Caco-2 (cell line): ENCODE data around the gene TTC13. TPM values are rescaled to one million over a fixed set of nuclear protein-coding genes. Genes with fewer than 3 reads are reported as not detected.

ENCODE experiments used
- BruUV-seq: library from RNA; stranded (reverse); fragments of 400-500 nt; replicated peaks from 2 replicates; lab custom pipeline; 2021; lab: Mats Ljungman, UMichigan
- CTCF ChIA-PET: fragments of 300-600 bp; sonication (Branson Sonifier 250); formaldehyde crosslinking; loops from one replicate; lab custom pipeline; 2022; ENCODE audit warnings: antibody characterized with exemption; lab: Charles Lee
- POLR2A ChIA-PET: fragments of 300-600 bp; sonication (Branson Sonifier 250); formaldehyde crosslinking; loops from one replicate; lab custom pipeline; 2022; ENCODE audit warnings: antibody characterized with exemption; lab: Charles Lee
- DNase-seq, 2 experiments: peaks; one replicate each; pipeline versions ENCODE4 v3.0.0 to v3.0.0-alpha.2; 2020 to 2022
- H3K27me3 ChIP-seq: replicated peaks from 2 replicates; pipeline ENCODE4 v1.6.0; 2011; ENCODE audit warnings: low read length; ENCODE audit not compliant: control insufficient read depth, insufficient read depth
- H3K36me3 ChIP-seq: 2 replicates; pipeline ENCODE4 v1.5.1; 2011; ENCODE audit warnings: low read length; ENCODE audit not compliant: control insufficient read depth, insufficient read depth
- H3K4me1 ChIP-seq: fragments of 250-450 bp; sonication (Bioruptor Pico); 2 replicates; pipeline ENCODE4 v1.5.1; 2020; ENCODE audit warnings: mild to moderate bottlenecking
- H3K4me3 ChIP-seq: 2 replicates; pipeline ENCODE4 v1.5.1; 2011; ENCODE audit warnings: low read depth, mild to moderate bottlenecking, control low read depth, low read length
- H3K9me3 ChIP-seq: fragments of 250-450 bp; sonication (Bioruptor Pico); 2 replicates; pipeline ENCODE4 v1.5.1; 2020; ENCODE audit warnings: mild to moderate bottlenecking, moderate library complexity
- H3K27ac Mint-ChIP-seq: one replicate; pipeline ENCODE4 v1.8.0; 2022; ENCODE audit warnings: mixed read lengths; ENCODE audit not compliant: unreplicated experiment
- H3K27me3 Mint-ChIP-seq: one replicate; pipeline ENCODE4 v1.8.0; 2022; ENCODE audit warnings: mixed read lengths; ENCODE audit not compliant: insufficient read depth, unreplicated experiment
- H3K36me3 Mint-ChIP-seq: one replicate; pipeline ENCODE4 v1.8.0; 2022; ENCODE audit warnings: mild to moderate bottlenecking, mixed read lengths; ENCODE audit not compliant: insufficient read depth, unreplicated experiment
- H3K4me1 Mint-ChIP-seq: one replicate; pipeline ENCODE4 v1.8.0; 2022; ENCODE audit warnings: low read depth, mixed read lengths; ENCODE audit not compliant: unreplicated experiment
- H3K4me3 Mint-ChIP-seq: one replicate; pipeline ENCODE4 v1.8.0; 2022; ENCODE audit warnings: mild to moderate bottlenecking, moderate library complexity, mixed read lengths; ENCODE audit not compliant: unreplicated experiment
- H3K9me3 Mint-ChIP-seq: one replicate; pipeline ENCODE4 v1.8.0; 2022; ENCODE audit warnings: mixed read lengths; ENCODE audit not compliant: unreplicated experiment
- intact Hi-C: fragments of 100-400 bp; cut with micrococcal nuclease; formaldehyde crosslinking; loops from one replicate; pipeline ENCODE4 v1.10.0; 2022; ENCODE audit not compliant: unreplicated experiment
- total RNA-seq: library from RNA; stranded (reverse); gene quantifications from 2 replicates; pipeline ENCODE4 v1.2.3, GENCODE V29; 2022
- TF ChIP-seq, protein P1 (sequence below), 2 experiments: fragments of 200-600 bp in 1 of 2; IDR thresholded peaks; 1 replicate in 1 of 2; 2 replicates in 1 of 2; pipeline versions ENCODE4 v1.5.1 to v1.8.0; 2011 to 2022; ENCODE audit warnings: antibody characterized with exemption in 1 of 2, control low read depth in 1 of 2, inconsistent platforms in 1 of 2, low read depth in 1 of 2, low read length in 1 of 2, mild to moderate bottlenecking in 1 of 2, moderate library complexity in 1 of 2; ENCODE audit not compliant: insufficient read depth in 1 of 2, severe bottlenecking in 1 of 2, unreplicated experiment in 1 of 2

The TTC13 gene
- total RNA-seq, 1 experiment from 2014 or later: 57.6 TPM

- no peak for DNase-seq
- TF ChIP-seq, protein P1, sequence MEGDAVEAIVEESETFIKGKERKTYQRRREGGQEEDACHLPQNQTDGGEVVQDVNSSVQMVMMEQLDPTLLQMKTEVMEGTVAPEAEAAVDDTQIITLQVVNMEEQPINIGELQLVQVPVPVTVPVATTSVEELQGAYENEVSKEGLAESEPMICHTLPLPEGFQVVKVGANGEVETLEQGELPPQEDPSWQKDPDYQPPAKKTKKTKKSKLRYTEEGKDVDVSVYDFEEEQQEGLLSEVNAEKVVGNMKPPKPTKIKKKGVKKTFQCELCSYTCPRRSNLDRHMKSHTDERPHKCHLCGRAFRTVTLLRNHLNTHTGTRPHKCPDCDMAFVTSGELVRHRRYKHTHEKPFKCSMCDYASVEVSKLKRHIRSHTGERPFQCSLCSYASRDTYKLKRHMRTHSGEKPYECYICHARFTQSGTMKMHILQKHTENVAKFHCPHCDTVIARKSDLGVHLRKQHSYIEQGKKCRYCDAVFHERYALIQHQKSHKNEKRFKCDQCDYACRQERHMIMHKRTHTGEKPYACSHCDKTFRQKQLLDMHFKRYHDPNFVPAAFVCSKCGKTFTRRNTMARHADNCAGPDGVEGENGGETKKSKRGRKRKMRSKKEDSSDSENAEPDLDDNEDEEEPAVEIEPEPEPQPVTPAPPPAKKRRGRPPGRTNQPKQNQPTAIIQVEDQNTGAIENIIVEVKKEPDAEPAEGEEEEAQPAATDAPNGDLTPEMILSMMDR (IDR thresholded peaks at IDR 0.05; ENCODE audit: insufficient read depth in 1 of 2, low read depth in 1 of 2, low read length in 1 of 2, severe bottlenecking in 1 of 2, unreplicated experiment in 1 of 2): no peak
- Histone ChIP-seq H3K36me3 (no peaks in the 10 kb centered on the region), H3K4me1 (no peaks in the 10 kb centered on the region), H3K4me3 (no peak overlapping the region), H3K9me3 (no peaks in the 10 kb centered on the region), H3K27me3 (no peaks in the 10 kb centered on the region)
- peaks cover 18% of the 10 kb centered on the region for H3K4me1 Mint-ChIP-seq
- CTCF ChIA-PET: no interaction called here
- no peaks in the 10 kb centered on the region for H3K27me3 Mint-ChIP-seq
- H3K36me3 Mint-ChIP-seq: no peaks in the 10 kb centered on the region
- POLR2A ChIA-PET: no interaction called here
- no TSS peak for BruUV-seq
- H3K27ac Mint-ChIP-seq: no peak overlapping the region
- intact Hi-C loops: no loop called here
- H3K4me3 Mint-ChIP-seq: no peak overlapping the region
- H3K9me3 Mint-ChIP-seq: no peaks in the 10 kb centered on the region
Observed at GRCh38 chr1:230994860-230995259, 16.2 kb upstream of the TTC13 start.

- Mint-ChIP-seq H3K9me3 (no peaks in the 10 kb centered on the region), H3K27me3 (no peaks in the 10 kb centered on the region), H3K27ac (peak overlapping the region; percentile 60), H3K4me3 (no peak overlapping the region), H3K4me1 (peaks cover 18% of the 10 kb centered on the region), H3K36me3 (peaks cover 6% of the 10 kb centered on the region)
- intact Hi-C loops: no loop called here
- ChIA-PET CTCF (interaction anchor here (0.7 kb wide), 1 partner anchor 13 kb away, joined by 4 read pairs; the partner anchor contains the start of genes ARV1 and TTC13), POLR2A (no interaction called here)
- no TSS peak for BruUV-seq
- H3K9me3 ChIP-seq: no peaks in the 10 kb centered on the region
- no peaks in the 10 kb centered on the region for H3K36me3 ChIP-seq
- no peaks in the 10 kb centered on the region for H3K4me1 ChIP-seq
- TF ChIP-seq, protein P1 (IDR thresholded peaks at IDR 0.05; ENCODE audit: insufficient read depth in 1 of 2, low read depth in 1 of 2, low read length in 1 of 2, severe bottlenecking in 1 of 2, unreplicated experiment in 1 of 2): no peak
- no peak for DNase-seq
- no peaks in the 10 kb centered on the region for H3K27me3 ChIP-seq
- no peak overlapping the region for H3K4me3 ChIP-seq
Observed at GRCh38 chr1:230992100-230992774, 13.6 kb upstream of the TTC13 start.

DNA sequence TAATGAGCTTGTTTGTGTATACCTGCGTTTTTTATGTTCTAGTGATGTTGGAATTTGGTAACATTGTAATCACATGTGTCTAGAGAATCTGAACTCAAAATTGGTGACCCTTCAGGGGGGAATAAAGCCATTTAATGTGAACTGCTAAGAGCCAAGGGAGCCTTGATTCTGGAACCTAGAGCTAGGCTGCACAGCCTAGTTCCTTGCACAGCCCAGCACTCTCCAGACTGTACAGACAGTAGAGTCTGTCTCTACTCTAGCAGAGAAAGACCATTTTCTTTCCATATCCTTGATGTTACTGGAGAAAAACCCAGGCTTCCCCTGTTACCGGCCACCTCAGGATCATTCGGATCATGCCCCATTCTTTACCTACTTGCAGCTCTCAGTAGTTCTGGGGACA, 8.8 kb upstream of the TTC13 start:
- peaks cover 6% of the 10 kb centered on the region for H3K36me3 Mint-ChIP-seq
- H3K27ac Mint-ChIP-seq: no peak overlapping the region

More for the DNA sequence above, 8.8 kb upstream of the TTC13 start:
- BruUV-seq: no TSS peak
- no peaks in the 10 kb centered on the region for H3K9me3 Mint-ChIP-seq
- no peaks in the 10 kb centered on the region for H3K9me3 ChIP-seq
- H3K4me1 ChIP-seq: peaks cover 21% of the 10 kb centered on the region
- H3K4me3 Mint-ChIP-seq: no peak overlapping the region
- no peaks in the 10 kb centered on the region for H3K36me3 ChIP-seq
- no peaks in the 10 kb centered on the region for H3K27me3 ChIP-seq
- no peak overlapping the region for H3K4me3 ChIP-seq
- DNase-seq: no peak
- ChIA-PET POLR2A (interaction anchor here (0.6 kb wide), 1 partner anchor 119 kb away, joined by 3 read pairs; no protein-coding TSS in a partner anchor), CTCF (no interaction called here)
- H3K27me3 Mint-ChIP-seq: no peaks in the 10 kb centered on the region
- TF ChIP-seq, protein P1 (IDR thresholded peaks at IDR 0.05; ENCODE audit: insufficient read depth in 1 of 2, low read depth in 1 of 2, low read length in 1 of 2, severe bottlenecking in 1 of 2, unreplicated experiment in 1 of 2): no peak
- peaks cover 30% of the 10 kb centered on the region for H3K4me1 Mint-ChIP-seq
- intact Hi-C loops: no loop called here
